Neural progenitor cell (in vitro differentiated cells): Measurements from ENCODE around the gene TRABD2B. TPM values are rescaled to one million over a fixed set of nuclear protein-coding genes. Genes with fewer than 3 reads are reported as not detected.

Source experiments
- DNase-seq: peaks from one replicate; pipeline ENCODE4 v3.0.0-alpha.2; 2016; ENCODE audit warnings: low spot score
- H2AFZ ChIP-seq: fragments of 200-600 bp; sonication (generic); replicated peaks from 2 replicates; pipeline ENCODE4 v1.6.1; 2016; ENCODE audit warnings: antibody characterized with exemption
- H3F3A ChIP-seq: fragments of 200-600 bp; sonication (generic); 2 replicates; pipeline ENCODE4 v1.6.1; 2016; ENCODE audit warnings: antibody characterized with exemption, low read depth
- H3K27ac ChIP-seq: fragments of 200-600 bp; sonication (generic); 2 replicates; pipeline ENCODE4 v1.5.1; 2016; ENCODE audit warnings: mild to moderate bottlenecking
- H3K27me3 ChIP-seq: fragments of 200-600 bp; sonication (generic); 2 replicates; pipeline ENCODE4 v1.6.1; 2016; ENCODE audit warnings: mild to moderate bottlenecking, moderate library complexity
- H3K36me3 ChIP-seq: fragments of 200-600 bp; sonication (generic); 2 replicates; pipeline ENCODE4 v1.5.1; 2016
- H3K4me1 ChIP-seq: fragments of 200-600 bp; sonication (generic); 2 replicates; pipeline ENCODE4 v1.6.1; 2016; ENCODE audit warnings: mixed run types
- H3K4me2 ChIP-seq: fragments of 200-600 bp; sonication (generic); 2 replicates; pipeline ENCODE4 v1.6.1; 2016
- H3K4me3 ChIP-seq: fragments of 200-600 bp; sonication (generic); 2 replicates; pipeline ENCODE4 v1.5.1; 2016
- H3K79me2 ChIP-seq: fragments of 200-600 bp; sonication (generic); 2 replicates; pipeline ENCODE4 v1.6.1; 2016; ENCODE audit warnings: low read depth
- H3K9ac ChIP-seq: fragments of 200-600 bp; sonication (generic); 2 replicates; pipeline ENCODE4 v1.6.1; 2016
- H3K9me3 ChIP-seq: fragments of 200-600 bp; sonication (generic); 2 replicates; pipeline ENCODE4 v1.5.1; 2016; ENCODE audit warnings: low read depth
- H4K20me1 ChIP-seq: fragments of 200-600 bp; sonication (generic); 2 replicates; pipeline ENCODE4 v1.6.1; 2016; ENCODE audit warnings: low read depth
- H3K27ac Mint-ChIP-seq: 3 replicates; pipeline ENCODE4 v1.8.0; 2021; ENCODE audit warnings: mixed read lengths
- H3K27me3 Mint-ChIP-seq: 2 replicates; pipeline ENCODE4 v1.8.0; 2022; ENCODE audit warnings: low read depth, mild to moderate bottlenecking, inconsistent platforms, moderate library complexity, mixed read lengths; ENCODE audit not compliant: insufficient read depth
- H3K36me3 Mint-ChIP-seq: 3 replicates; pipeline ENCODE4 v1.8.0; 2021; ENCODE audit warnings: mixed read lengths
- H3K4me1 Mint-ChIP-seq: 3 replicates; pipeline ENCODE4 v1.8.0; 2021; ENCODE audit warnings: mixed read lengths
- H3K4me3 Mint-ChIP-seq: 3 replicates; pipeline ENCODE4 v1.8.0; 2021; ENCODE audit warnings: mild to moderate bottlenecking, moderate library complexity, mixed read lengths
- H3K9me3 Mint-ChIP-seq: 3 replicates; pipeline ENCODE4 v1.8.0; 2020; ENCODE audit warnings: mixed read lengths
- CTCF ChIP-seq: fragments of 200-600 bp; sonication (generic); IDR thresholded peaks from 2 replicates; pipeline ENCODE4 v1.5.1; 2017; ENCODE audit warnings: antibody characterized with exemption, mild to moderate bottlenecking
- EZH2 ChIP-seq: fragments of 200-600 bp; sonication (generic); IDR thresholded peaks from 2 replicates; pipeline ENCODE4 v1.6.1; 2017; ENCODE audit warnings: antibody characterized with exemption, mild to moderate bottlenecking, moderate library complexity
- EZH2phosphoT487 ChIP-seq: fragments of 200-600 bp; sonication (generic); IDR thresholded peaks from 2 replicates; pipeline ENCODE4 v1.6.1; 2017; ENCODE audit warnings: antibody characterized with exemption
- total RNA-seq: library from RNA; depleted of rRNA; stranded (reverse); fragments of >200 nt; gene quantifications from 2 replicates; pipeline ENCODE4 v1.2.3, GENCODE V29; 2015; ENCODE audit warnings: low replicate concordance

TRABD2B gene
- 0.09 and 0.34 TPM in 2 replicates for total RNA-seq

- H3K27ac ChIP-seq, result no peak within 1 kb of the TSS
- H3K4me1 Mint-ChIP-seq, result peaks cover 56% of the 10 kb centered on the region
- peaks cover 21% of the 10 kb centered on the region for H3F3A ChIP-seq
- peak; percentile 91 for DNase-seq
- no peaks in the 10 kb centered on the region for H3K9me3 Mint-ChIP-seq
- TF ChIP-seq EZH2 (peak; percentile 55), CTCF (peak; percentile 97), EZH2phosphoT487 (peak; percentile 8)
- no peak within 1 kb of the TSS for H3K9ac ChIP-seq
- H3K36me3 ChIP-seq, result no peaks in the 10 kb centered on the region
- no peaks in the 10 kb centered on the region for H3K36me3 Mint-ChIP-seq
- no peaks in the 10 kb centered on the region for H3K9me3 ChIP-seq
- H3K4me2 ChIP-seq, result peak within 1 kb of the TSS; percentile 99
- no peaks in the 10 kb centered on the region for H3K79me2 ChIP-seq
- peaks cover 75% of the 10 kb centered on the region for H3K27me3 ChIP-seq
- H3K4me3 ChIP-seq, result peak within 1 kb of the TSS; percentile 94
- peaks cover 29% of the 10 kb centered on the region for H3K4me1 ChIP-seq
- H2AFZ ChIP-seq, result peak within 1 kb of the TSS; percentile 93
- H3K27ac Mint-ChIP-seq, result peak within 1 kb of the TSS; percentile 64
- H4K20me1 ChIP-seq, result peaks cover 5% of the 10 kb centered on the region
- peaks cover 13% of the 10 kb centered on the region for H3K27me3 Mint-ChIP-seq
- H3K4me3 Mint-ChIP-seq, result peak within 1 kb of the TSS; percentile 91
These were observed at the start of gene TRABD2B for GRCh38 chr1:47997289-47998200. Gene TRABD2B, minus strand, starts transcription at chr1:47997385.

DNA sequence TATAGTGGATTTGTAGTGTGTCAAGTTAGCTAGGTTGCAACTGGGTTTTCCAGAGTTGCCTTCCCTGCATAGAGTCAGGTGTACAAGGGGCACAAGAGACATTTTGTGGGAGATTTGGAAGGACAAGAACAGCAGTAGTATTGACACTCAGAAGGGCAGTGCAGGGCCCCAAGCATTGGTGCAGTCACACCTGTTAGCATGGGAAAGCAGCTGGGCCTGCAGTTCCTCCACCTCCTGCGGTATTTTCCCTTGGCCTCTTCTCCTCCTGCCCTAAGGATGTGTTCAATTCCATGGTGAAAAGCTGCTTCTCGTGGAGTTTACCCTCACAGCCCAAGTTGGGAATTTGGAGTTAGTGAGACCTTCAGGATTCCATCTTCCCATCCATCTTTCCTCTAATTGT is 47.1 kb upstream of the TRABD2B start:
- Histone ChIP-seq H2AFZ (no peak overlapping the region), H3K4me1 (peaks cover 13% of the 10 kb centered on the region), H3K27ac (no peak overlapping the region), H3K27me3 (no peaks in the 10 kb centered on the region), H3K9ac (no peak overlapping the region), H3K9me3 (no peaks in the 10 kb centered on the region), H4K20me1 (no peaks in the 10 kb centered on the region), H3K36me3 (no peaks in the 10 kb centered on the region), H3F3A (no peaks in the 10 kb centered on the region), H3K79me2 (no peaks in the 10 kb centered on the region), H3K4me2 (no peak overlapping the region), H3K4me3 (no peak overlapping the region)
- Mint-ChIP-seq H3K4me3 (no peak overlapping the region), H3K27ac (no peak overlapping the region), H3K27me3 (peaks cover 4% of the 10 kb centered on the region), H3K9me3 (no peaks in the 10 kb centered on the region), H3K4me1 (peaks cover 34% of the 10 kb centered on the region), H3K36me3 (no peaks in the 10 kb centered on the region)
- no peak for DNase-seq
- TF ChIP-seq EZH2phosphoT487, result no peak
- no peak for TF ChIP-seq EZH2
- TF ChIP-seq CTCF, result no peak

DNA sequence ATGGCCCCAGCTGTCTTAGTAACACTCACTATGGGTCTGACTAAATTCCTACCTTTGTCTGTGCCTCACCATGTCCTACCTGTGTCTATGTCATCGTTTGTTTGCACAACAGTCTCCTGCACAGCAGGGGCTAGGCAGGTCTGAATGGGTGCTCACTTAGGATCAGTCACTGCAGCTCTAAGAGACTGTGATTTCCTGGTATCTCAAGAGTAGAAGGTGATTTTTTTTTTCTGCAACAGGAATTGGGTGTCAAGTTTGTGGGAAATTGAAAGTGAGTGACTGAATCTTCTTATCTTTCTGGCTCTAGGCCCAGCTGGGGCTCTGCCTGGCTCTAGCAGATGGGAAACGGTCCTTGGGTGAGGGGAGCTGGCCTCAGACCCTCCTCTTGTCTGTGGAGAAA is 46.4 kb upstream of the TRABD2B start:
- H3K36me3 ChIP-seq, result no peaks in the 10 kb centered on the region
- H3K9ac ChIP-seq, result no peak overlapping the region
- no peak for DNase-seq
- H2AFZ ChIP-seq, result no peak overlapping the region
- Mint-ChIP-seq H3K4me1 (peaks cover 39% of the 10 kb centered on the region), H3K27ac (no peak overlapping the region), H3K4me3 (no peak overlapping the region), H3K27me3 (peaks cover 4% of the 10 kb centered on the region), H3K36me3 (no peaks in the 10 kb centered on the region), H3K9me3 (no peaks in the 10 kb centered on the region)
- peaks cover 14% of the 10 kb centered on the region for H3K4me1 ChIP-seq
- H4K20me1 ChIP-seq, result no peaks in the 10 kb centered on the region
- H3K9me3 ChIP-seq, result no peaks in the 10 kb centered on the region
- TF ChIP-seq EZH2 (no peak), CTCF (no peak), EZH2phosphoT487 (no peak)
- H3K27ac ChIP-seq, result no peak overlapping the region
- H3K79me2 ChIP-seq, result no peaks in the 10 kb centered on the region
- no peaks in the 10 kb centered on the region for H3F3A ChIP-seq
- H3K4me2 ChIP-seq, result no peak overlapping the region
- H3K27me3 ChIP-seq, result no peaks in the 10 kb centered on the region
- H3K4me3 ChIP-seq, result no peak overlapping the region
